ENCODE measurements around the gene NAE1. TPM values are rescaled to one million over a fixed set of nuclear protein-coding genes. Genes with fewer than 3 reads are reported as not detected.
"Not testable (repeated sequence)": the region's sequence is repeated elsewhere in the genome, so short reads cannot be mapped to it uniquely, and the experiment has no call there.

NAE1 gene
- total RNA-seq, 1 donor from 2014 or later = 37.4 TPM

- no peak for ATAC-seq
- intact Hi-C loops (cut with DNase I) = no loop called here
- no peak for TF ChIP-seq CTCF (IDR thresholded peaks at IDR 0.05)
- no peak for DNase-seq
- no peak within 1 kb of the TSS for H3K27ac ChIP-seq
- peaks cover 49% of the 10 kb centered on the region for H3K36me3 ChIP-seq
- no peaks in the 10 kb centered on the region for H3K4me1 ChIP-seq
- no peaks in the 10 kb centered on the region for H3K27me3 ChIP-seq (ENCODE audit: low read depth)
- no peaks in the 10 kb centered on the region for H3K9me3 ChIP-seq
- H3K4me3 ChIP-seq = no peak within 1 kb of the TSS
Measured at GRCh38 chr16:66801320-66802105, 29.3 kb downstream of the NAE1 start, which contains the start of gene TERB1. TERB1 (minus strand) TSS chr16:66801584; CDS start chr16:66796798, 4,786 bp downstream.

DNA sequence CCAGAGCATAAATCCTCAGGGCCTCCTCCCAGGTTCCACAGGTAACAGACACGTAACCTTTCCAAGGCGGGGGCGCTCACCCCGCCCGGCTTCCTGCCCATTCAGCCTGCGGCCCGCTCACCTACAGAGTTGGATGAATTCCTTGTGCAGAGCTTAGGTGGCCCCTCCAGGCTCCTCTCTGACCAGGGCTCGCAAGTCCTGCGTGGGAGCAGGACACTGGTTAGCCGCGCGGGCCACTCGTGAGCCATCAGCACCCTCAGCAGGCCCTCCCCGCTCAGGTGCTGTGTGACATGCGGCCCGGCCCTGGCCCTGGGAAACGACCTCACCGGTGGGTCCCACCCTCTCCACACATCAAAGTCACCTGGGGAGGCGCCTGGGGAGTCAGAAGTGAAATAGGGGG, 29.9 kb downstream of the NAE1 start:
- Histone ChIP-seq H3K4me3 (no peak overlapping the region), H3K4me1 (no peaks in the 10 kb centered on the region), H3K27me3 (ENCODE audit: low read depth) (no peaks in the 10 kb centered on the region), H3K36me3 (peaks cover 42% of the 10 kb centered on the region), H3K9me3 (no peaks in the 10 kb centered on the region), H3K27ac (no peak overlapping the region)
- DNase-seq (no peak), ATAC-seq (no peak)
- intact Hi-C loops (cut with DNase I) = no loop called here
- no peak for TF ChIP-seq CTCF (IDR thresholded peaks at IDR 0.05)

DNA sequence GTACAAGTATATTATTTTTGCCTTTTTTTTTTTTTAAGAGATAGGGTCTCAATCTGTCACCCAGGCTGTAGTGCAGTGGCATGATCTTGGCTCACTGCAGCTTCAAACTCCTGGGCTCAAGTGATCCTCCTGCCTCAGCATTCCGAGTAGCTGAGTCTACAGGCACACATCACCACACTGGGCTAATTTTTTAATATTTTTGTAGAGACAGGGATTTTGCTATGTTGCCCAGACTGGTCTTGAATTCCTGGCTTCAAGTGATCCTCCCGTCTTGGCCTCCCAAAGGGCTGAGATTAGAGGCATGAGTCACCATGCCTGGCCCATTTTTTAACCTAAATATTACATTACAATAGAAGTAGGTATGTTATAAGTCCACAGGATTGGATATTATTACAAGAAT, 32.6 kb downstream of the NAE1 start:
- no peaks in the 10 kb centered on the region for H3K9me3 ChIP-seq
- no peak overlapping the region for H3K4me3 ChIP-seq
- peaks cover 15% of the 10 kb centered on the region for H3K36me3 ChIP-seq
- no peaks in the 10 kb centered on the region for H3K27me3 ChIP-seq (ENCODE audit: low read depth)
- TF ChIP-seq CTCF (IDR thresholded peaks at IDR 0.05) = no peak
- H3K27ac ChIP-seq = no peak overlapping the region
- intact Hi-C loops (cut with DNase I) = no loop called here
- DNase-seq (no peak), ATAC-seq (no peak)
- no peaks in the 10 kb centered on the region for H3K4me1 ChIP-seq

- H3K36me3 ChIP-seq; H3K27me3 ChIP-seq (ENCODE audit: low read depth); H3K27ac ChIP-seq; intact Hi-C loops (cut with DNase I); ATAC-seq; H3K9me3 ChIP-seq; H3K4me1 ChIP-seq; H3K4me3 ChIP-seq; DNase-seq: not testable (repeated sequence)
Measured at GRCh38 chr16:66793984-66794383, 36.8 kb downstream of the NAE1 start.

GRCh38 chr16:66790130-66790733, 40.5 kb downstream of the NAE1 start:
- Histone ChIP-seq H3K27ac (no peak overlapping the region), H3K9me3 (no peaks in the 10 kb centered on the region), H3K4me1 (no peaks in the 10 kb centered on the region), H3K36me3 (no peaks in the 10 kb centered on the region), H3K27me3 (ENCODE audit: low read depth) (no peaks in the 10 kb centered on the region), H3K4me3 (no peak overlapping the region)
- DNase-seq = no peak
- no peak for ATAC-seq
- intact Hi-C loops (cut with DNase I) = no loop called here
- TF ChIP-seq CTCF (IDR thresholded peaks at IDR 0.05) = no peak

- TF ChIP-seq CTCF (IDR thresholded peaks at IDR 0.05) = no peak
- H3K27me3 ChIP-seq (ENCODE audit: low read depth) = no peaks in the 10 kb centered on the region
- no peak for ATAC-seq
- H3K27ac ChIP-seq = no peak overlapping the region
- intact Hi-C loops (cut with DNase I) = no loop called here
- H3K9me3 ChIP-seq = no peaks in the 10 kb centered on the region
- no peaks in the 10 kb centered on the region for H3K4me1 ChIP-seq
- H3K36me3 ChIP-seq = no peaks in the 10 kb centered on the region
- no peak overlapping the region for H3K4me3 ChIP-seq
- no peak for DNase-seq
Measured at GRCh38 chr16:66787427-66787826, 43.3 kb downstream of the NAE1 start.

Measured in lower lobe of right lung (tissue), 2 donors.